K562 (cell line): ENCODE data around the gene TIMM17B. TPM values are rescaled to one million over a fixed set of nuclear protein-coding genes. Genes with fewer than 3 reads are reported as not detected.

Experiments
- CCAR2 ChIP-seq: fragments of 200-400 bp; formaldehyde crosslinking; IDR thresholded peaks from 2 replicates; pipeline ENCODE4 v1.6.1; 2017; ENCODE audit warnings: mild to moderate bottlenecking, low read depth, low read length
- CREM ChIP-seq: IDR thresholded peaks from 2 replicates; pipeline ENCODE4 v1.6.1; 2014; ENCODE audit warnings: antibody characterized with exemption, low read depth
- ETV5 ChIP-seq: sonication (generic); formaldehyde crosslinking; IDR thresholded peaks from 2 replicates; pipeline ENCODE4 v1.4.0; 2020; ENCODE audit warnings: low read depth, mild to moderate bottlenecking, missing genetic modification reagents
- KAT8 ChIP-seq: fragments of 450-650 bp; IDR thresholded peaks from 2 replicates; pipeline ENCODE4 v1.6.1; 2016; ENCODE audit warnings: low read depth, mild to moderate bottlenecking
- KLF10 ChIP-seq: fragments of 250-450 bp; sonication (Bioruptor Pico); IDR thresholded peaks from 2 replicates; pipeline ENCODE4 v1.6.1; 2021; ENCODE audit warnings: matching md5 sums
- OTX1 ChIP-seq: fragments of 450-650 bp; formaldehyde crosslinking; IDR thresholded peaks from 2 replicates; pipeline ENCODE4 v1.4.0; 2022; ENCODE audit warnings: mild to moderate bottlenecking
- RBM22 ChIP-seq: fragments of 200-400 bp; formaldehyde crosslinking; IDR thresholded peaks from 2 replicates; pipeline ENCODE4 v1.6.1; 2018; ENCODE audit warnings: low read length, low read depth; ENCODE audit not compliant: poor library complexity, severe bottlenecking
- RBM25 ChIP-seq: fragments of 200-400 bp; formaldehyde crosslinking; IDR thresholded peaks from 2 replicates; pipeline ENCODE4 v1.6.1; 2018; ENCODE audit warnings: low read length, low read depth, moderate library complexity; ENCODE audit not compliant: severe bottlenecking
- SNIP1 ChIP-seq: fragments of 450-650 bp; IDR thresholded peaks from 2 replicates; pipeline ENCODE4 v1.7.1; 2017; ENCODE audit warnings: low read depth, mild to moderate bottlenecking
- THRA ChIP-seq: fragments of 450-650 bp; IDR thresholded peaks from 2 replicates; pipeline ENCODE4 v1.6.1; 2017; ENCODE audit warnings: mild to moderate bottlenecking, moderate library complexity
- THRAP3 ChIP-seq: fragments of 450-650 bp; IDR thresholded peaks from 2 replicates; pipeline ENCODE4 v1.6.1; 2016; ENCODE audit warnings: mild to moderate bottlenecking, inconsistent platforms, borderline replicate concordance
- TRIM24 ChIP-seq, 2 experiments: fragments of 450-650 bp; IDR thresholded peaks; 2 replicates each; pipeline ENCODE4 v1.6.1; 2016
- YY1 ChIP-seq, 3 experiments: IDR thresholded peaks; 2 replicates each; pipeline ENCODE4 v1.6.1; 2011; ENCODE audit warnings: low read length in 2 of 3, mild to moderate bottlenecking in 2 of 3, moderate library complexity in 2 of 3, borderline replicate concordance in 1 of 3, control low read depth in 1 of 3, low read depth in 1 of 3; ENCODE audit not compliant: insufficient read depth in 3 of 3, insufficient replicate concordance in 2 of 3, control insufficient read depth in 1 of 3, insufficient read length in 1 of 3; ENCODE audit errors: extremely low read depth in 1 of 3
- ZBTB2 ChIP-seq: fragments of 450-650 bp; IDR thresholded peaks from 2 replicates; pipeline ENCODE4 v1.6.1; 2016; ENCODE audit warnings: antibody characterized with exemption
- ZNF121 ChIP-seq: sonication (generic); formaldehyde crosslinking; conservative IDR thresholded peaks from 2 replicates; pipeline ENCODE4 v1.8.0; 2022; ENCODE audit warnings: missing genetic modification reagents
- ZNF23 ChIP-seq: fragments of 250-450 bp; sonication (Bioruptor Pico); IDR thresholded peaks from 2 replicates; pipeline ENCODE4 v1.4.0; 2020; ENCODE audit warnings: mild to moderate bottlenecking
- ZNF696 ChIP-seq: fragments of 250-450 bp; sonication (Bioruptor Pico); conservative IDR thresholded peaks from 2 replicates; pipeline ENCODE4 v1.4.0; 2020; ENCODE audit warnings: mild to moderate bottlenecking, moderate library complexity
- polyA plus RNA-seq, 8 experiments: library from polyadenylated mRNA; depleted of rRNA in 4 of 8; stranded (reverse) in 5 of 8; unstranded in 3 of 8; fragments of >200 nt; fragmentation: Nextera tagmentation in 2 of 8; fragmentation: Illumina TruSeq in 1 of 8; extraction: Ambion mirVana in 2 of 8; extraction: Trizol in 1 of 8; gene quantifications; 2 replicates each; pipeline versions ENCODE4 v1.2.1 to v1.2.3, GENCODE V29; 2011 to 2014; ENCODE audit warnings: inconsistent platforms in 1 of 8, missing spikeins in 1 of 8
- total RNA-seq, 7 experiments: library from RNA; depleted of rRNA in 6 of 7; stranded (reverse); fragments of >200 nt in 6 of 7; fragmentation: Illumina TruSeq in 2 of 7; extraction: Trizol in 2 of 7; gene quantifications; 2 replicates each; pipeline versions ENCODE4 v1.2.1 to v1.2.3, GENCODE V29; 2011 to 2021; ENCODE audit warnings: low replicate concordance in 1 of 7
- TF ChIP-seq, protein P1 (sequence below): fragments of 450-650 bp; IDR thresholded peaks from 2 replicates; pipeline ENCODE4 v1.6.1; 2018; ENCODE audit not compliant: partially characterized antibody

TIMM17B gene
- total and polyA plus RNA-seq, 9 of the 15 experiments (the other 6 are each of a cell fraction or from before 2014, with no cell fraction given): 9.9 to 184 (median 115) TPM

GRCh38 chrX:48910926-48911411, 13.4 kb upstream of the TIMM17B start (continued):
- TF ChIP-seq THRA: no peak
- TF ChIP-seq ZBTB2: 0 out of 2 replicates have a peak, but pooled peaks have one; percentile 29
- TF ChIP-seq KLF10 (CRISPR knock-in tag): no peak
- no peak for TF ChIP-seq ZNF23 (CRISPR knock-in tag)
- no peak for TF ChIP-seq ETV5
- TF ChIP-seq, protein P1, sequence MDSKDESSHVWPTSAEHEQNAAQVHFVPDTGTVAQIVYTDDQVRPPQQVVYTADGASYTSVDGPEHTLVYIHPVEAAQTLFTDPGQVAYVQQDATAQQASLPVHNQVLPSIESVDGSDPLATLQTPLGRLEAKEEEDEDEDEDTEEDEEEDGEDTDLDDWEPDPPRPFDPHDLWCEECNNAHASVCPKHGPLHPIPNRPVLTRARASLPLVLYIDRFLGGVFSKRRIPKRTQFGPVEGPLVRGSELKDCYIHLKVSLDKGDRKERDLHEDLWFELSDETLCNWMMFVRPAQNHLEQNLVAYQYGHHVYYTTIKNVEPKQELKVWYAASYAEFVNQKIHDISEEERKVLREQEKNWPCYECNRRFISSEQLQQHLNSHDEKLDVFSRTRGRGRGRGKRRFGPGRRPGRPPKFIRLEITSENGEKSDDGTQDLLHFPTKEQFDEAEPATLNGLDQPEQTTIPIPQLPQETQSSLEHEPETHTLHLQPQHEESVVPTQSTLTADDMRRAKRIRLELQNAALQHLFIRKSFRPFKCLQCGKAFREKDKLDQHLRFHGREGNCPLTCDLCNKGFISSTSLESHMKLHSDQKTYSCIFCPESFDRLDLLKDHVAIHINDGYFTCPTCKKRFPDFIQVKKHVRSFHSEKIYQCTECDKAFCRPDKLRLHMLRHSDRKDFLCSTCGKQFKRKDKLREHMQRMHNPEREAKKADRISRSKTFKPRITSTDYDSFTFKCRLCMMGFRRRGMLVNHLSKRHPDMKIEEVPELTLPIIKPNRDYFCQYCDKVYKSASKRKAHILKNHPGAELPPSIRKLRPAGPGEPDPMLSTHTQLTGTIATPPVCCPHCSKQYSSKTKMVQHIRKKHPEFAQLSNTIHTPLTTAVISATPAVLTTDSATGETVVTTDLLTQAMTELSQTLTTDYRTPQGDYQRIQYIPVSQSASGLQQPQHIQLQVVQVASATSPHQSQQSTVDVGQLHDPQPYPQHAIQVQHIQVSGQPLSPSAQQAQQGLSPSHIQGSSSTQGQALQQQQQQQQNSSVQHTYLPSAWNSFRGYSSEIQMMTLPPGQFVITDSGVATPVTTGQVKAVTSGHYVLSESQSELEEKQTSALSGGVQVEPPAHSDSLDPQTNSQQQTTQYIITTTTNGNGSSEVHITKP: peak; percentile 99
- no peak for TF ChIP-seq ZNF121 (CRISPR knock-in tag)
- TF ChIP-seq OTX1 (CRISPR knock-in tag): 0 out of 2 replicates have a peak, but pooled peaks have one; percentile 4
- TF ChIP-seq YY1 (IDR thresholded peaks at IDR 0.05; ENCODE audit: borderline replicate concordance in 1 of 3, control insufficient read depth in 1 of 3, extremely low read depth in 1 of 3, insufficient read depth in 3 of 3, insufficient read length in 1 of 3, insufficient replicate concordance in 2 of 3, low read depth in 1 of 3, low read length in 2 of 3): peak in 1 of 3 experiments; percentile 9
- 0 out of 2 replicates have a peak, but pooled peaks have one; percentile 16 for TF ChIP-seq KAT8
- no peak for TF ChIP-seq SNIP1
- TF ChIP-seq CREM: no peak
- no peak for TF ChIP-seq TRIM24 (IDR thresholded peaks at IDR 0.05)
- TF ChIP-seq CCAR2: no peak
- no peak for TF ChIP-seq ZNF696 (CRISPR knock-in tag)
- no peak for TF ChIP-seq RBM22
- no peak for TF ChIP-seq RBM25
- TF ChIP-seq THRAP3: no peak
- TF ChIP-seq, all 486 proteins: peak for 16
